GM08714 (cell line): Measurements from ENCODE around the gene HDAC4.

Experiments used
- H3K4me3 ChIP-seq: fragments of 200-500 bp; sonication (Bioruptor generic); 2 replicates; pipeline ENCODE4 v1.5.1; 2014; ENCODE audit warnings: mild to moderate bottlenecking, low read length, inconsistent platforms
- ZNF274 ChIP-seq: IDR thresholded peaks from 2 replicates; pipeline ENCODE4 v1.6.1; 2012; ENCODE audit warnings: mild to moderate bottlenecking, low read depth, low read length

The HDAC4 gene

GRCh38 chr2:239109041-239109927 is 291.5 kb downstream of the HDAC4 start:
- no peak overlapping the region for H3K4me3 ChIP-seq
- TF ChIP-seq ZNF274, result no peak

- TF ChIP-seq ZNF274, result no peak
- H3K4me3 ChIP-seq, result no peak overlapping the region
Observed at GRCh38 chr2:239108459-239108858, 292.4 kb downstream of the HDAC4 start.

GRCh38 chr2:239107936-239108335 is 292.9 kb downstream of the HDAC4 start:
- TF ChIP-seq ZNF274, result no peak
- no peak overlapping the region for H3K4me3 ChIP-seq

GRCh38 chr2:239106966-239107365 is 293.9 kb downstream of the HDAC4 start:
- no peak for TF ChIP-seq ZNF274

GRCh38 chr2:239106314-239106908 is 294.4 kb downstream of the HDAC4 start:
- no peak overlapping the region for H3K4me3 ChIP-seq
- no peak for TF ChIP-seq ZNF274

More at GRCh38 chr2:239106966-239107365, 293.9 kb downstream of the HDAC4 start:
- no peak overlapping the region for H3K4me3 ChIP-seq

- no peak for TF ChIP-seq ZNF274
- H3K4me3 ChIP-seq, result no peak overlapping the region
Observed at GRCh38 chr2:239105234-239105633, 295.6 kb downstream of the HDAC4 start.

- no peak overlapping the region for H3K4me3 ChIP-seq
- no peak for TF ChIP-seq ZNF274
Observed at GRCh38 chr2:239104800-239105199, 296.0 kb downstream of the HDAC4 start.

- TF ChIP-seq ZNF274, result no peak
- no peak overlapping the region for H3K4me3 ChIP-seq
Observed at GRCh38 chr2:239103125-239104098, 297.4 kb downstream of the HDAC4 start.

GRCh38 chr2:239102266-239102665 is 298.6 kb downstream of the HDAC4 start:
- no peak for TF ChIP-seq ZNF274
- H3K4me3 ChIP-seq, result no peak overlapping the region

GRCh38 chr2:239101807-239102206 is 299.0 kb downstream of the HDAC4 start:
- no peak overlapping the region for H3K4me3 ChIP-seq
- no peak for TF ChIP-seq ZNF274

- TF ChIP-seq ZNF274, result no peak
- no peak overlapping the region for H3K4me3 ChIP-seq
Observed at GRCh38 chr2:239101071-239101470, 299.7 kb downstream of the HDAC4 start.

GRCh38 chr2:239099474-239099873 is 301.3 kb downstream of the HDAC4 start:
- no peak overlapping the region for H3K4me3 ChIP-seq
- TF ChIP-seq ZNF274, result no peak

- no peak overlapping the region for H3K4me3 ChIP-seq
- TF ChIP-seq ZNF274, result no peak
Observed at GRCh38 chr2:239098288-239098970, 302.4 kb downstream of the HDAC4 start.

GRCh38 chr2:239097428-239097696 is 303.5 kb downstream of the HDAC4 start:
- H3K4me3 ChIP-seq, result no peak overlapping the region
- TF ChIP-seq ZNF274, result no peak
